NCI-H2196 (cell line): Measurements from ENCODE around the gene ASIC1.

Experiments used
- DNase-seq: peaks from one replicate; lab custom pipeline; 2025; ENCODE audit not compliant: unreplicated experiment; lab: John Stamatoyannopoulos, UW

ASIC1 gene

GRCh38 chr12:50060120-50060468, 2.7 kb downstream of the ASIC1 start:
- no peak for DNase-seq

- DNase-seq, result no peak
Observed at GRCh38 chr12:50061171-50061570, 3.8 kb downstream of the ASIC1 start.

GRCh38 chr12:50061946-50062686, 4.7 kb downstream of the ASIC1 start:
- DNase-seq, result no peak

GRCh38 chr12:50062728-50063460, 5.5 kb downstream of the ASIC1 start:
- DNase-seq, result no peak

- DNase-seq, result no peak
Observed at GRCh38 chr12:50065726-50066310, 8.4 kb downstream of the ASIC1 start.

GRCh38 chr12:50066402-50066801, 9.0 kb downstream of the ASIC1 start:
- peak; percentile 13 for DNase-seq

- DNase-seq, result no peak
Observed at GRCh38 chr12:50069069-50069468, 11.7 kb downstream of the ASIC1 start.

- no peak for DNase-seq
Observed at GRCh38 chr12:50069539-50069938, 12.1 kb downstream of the ASIC1 start.

GRCh38 chr12:50070314-50071060, 13.1 kb downstream of the ASIC1 start:
- peak; percentile 73 for DNase-seq

- no peak for DNase-seq
Observed at GRCh38 chr12:50072198-50072907, 15.0 kb downstream of the ASIC1 start.

GRCh38 chr12:50073206-50073605, 15.8 kb downstream of the ASIC1 start:
- no peak for DNase-seq

- DNase-seq, result no peak
Observed at GRCh38 chr12:50073712-50074111, 16.3 kb downstream of the ASIC1 start.

GRCh38 chr12:50074936-50075807, 17.8 kb downstream of the ASIC1 start:
- peak; percentile 86 for DNase-seq

GRCh38 chr12:50075808-50076170, 18.4 kb downstream of the ASIC1 start:
- DNase-seq, result no peak

GRCh38 chr12:50077099-50077498, 19.7 kb downstream of the ASIC1 start:
- no peak for DNase-seq

- DNase-seq, result no peak
Observed at GRCh38 chr12:50078281-50078680, 20.9 kb downstream of the ASIC1 start.

GRCh38 chr12:50079771-50080170, 22.4 kb downstream of the ASIC1 start:
- DNase-seq, result no peak

- DNase-seq, result no peak
Observed at GRCh38 chr12:50081096-50081808, 23.9 kb downstream of the ASIC1 start.

GRCh38 chr12:50082644-50083043, 25.2 kb downstream of the ASIC1 start:
- no peak for DNase-seq
